ENCODE measurements around the gene MYH14.
"Not testable (repeated sequence)": the region's sequence is repeated elsewhere in the genome, so short reads cannot be mapped to it uniquely, and the experiment has no call there.

Gene MYH14

GRCh38 chr19:50224986-50225747 is 21.7 kb downstream of the MYH14 start:
- no peak for DNase-seq (ENCODE audit: low read depth)
- no peak overlapping the region for H3K4me3 ChIP-seq (ENCODE audit: control insufficient read depth, low read depth, low read length)
- no peak for TF ChIP-seq CTCF (IDR thresholded peaks at IDR 0.05; ENCODE audit: control insufficient read depth, insufficient read depth, low read depth, low read length, missing control alignments)

GRCh38 chr19:50226536-50226935 is 23.1 kb downstream of the MYH14 start:
- DNase-seq (ENCODE audit: low read depth) = no peak
- TF ChIP-seq CTCF (IDR thresholded peaks at IDR 0.05; ENCODE audit: control insufficient read depth, insufficient read depth, low read depth, low read length, missing control alignments) = no peak
- H3K4me3 ChIP-seq (ENCODE audit: control insufficient read depth, low read depth, low read length) = no peak overlapping the region

- not testable (repeated sequence) for DNase-seq (ENCODE audit: low read depth); H3K4me3 ChIP-seq (ENCODE audit: control insufficient read depth, low read depth, low read length)
Measured at GRCh38 chr19:50228153-50228552, 24.7 kb downstream of the MYH14 start.

- no peak overlapping the region for H3K4me3 ChIP-seq (ENCODE audit: control insufficient read depth, low read depth, low read length)
- DNase-seq (ENCODE audit: low read depth) = no peak
- TF ChIP-seq CTCF (IDR thresholded peaks at IDR 0.05; ENCODE audit: control insufficient read depth, insufficient read depth, low read depth, low read length, missing control alignments) = no peak
Measured at GRCh38 chr19:50230379-50231351, 27.2 kb downstream of the MYH14 start.

- not testable (repeated sequence) for H3K4me3 ChIP-seq (ENCODE audit: control insufficient read depth, low read depth, low read length); DNase-seq (ENCODE audit: low read depth)
Measured at GRCh38 chr19:50231417-50231816, 28.0 kb downstream of the MYH14 start.

- H3K4me3 ChIP-seq (ENCODE audit: control insufficient read depth, low read depth, low read length) = no peak overlapping the region
- no peak for TF ChIP-seq CTCF (IDR thresholded peaks at IDR 0.05; ENCODE audit: control insufficient read depth, insufficient read depth, low read depth, low read length, missing control alignments)
- DNase-seq (ENCODE audit: low read depth) = no peak
Measured at GRCh38 chr19:50231821-50232220, 28.4 kb downstream of the MYH14 start.

- no peak for DNase-seq (ENCODE audit: low read depth)
- H3K4me3 ChIP-seq (ENCODE audit: control insufficient read depth, low read depth, low read length) = no peak overlapping the region
- no peak for TF ChIP-seq CTCF (IDR thresholded peaks at IDR 0.05; ENCODE audit: control insufficient read depth, insufficient read depth, low read depth, low read length, missing control alignments)
Measured at GRCh38 chr19:50232600-50232999, 29.2 kb downstream of the MYH14 start.
